ENCODE measurements around the gene ZDHHC17. TPM values are rescaled to one million over a fixed set of nuclear protein-coding genes. Genes with fewer than 3 reads are reported as not detected.

The ZDHHC17 gene
- total RNA-seq, 1 donor = 42.0 TPM

- no peak for TF ChIP-seq CTCF (IDR thresholded peaks at IDR 0.05; ENCODE audit: extremely low read depth, low read depth, low read length)
- Histone ChIP-seq H3K9me3 (ENCODE audit: low read depth, low read length) (no peaks in the 10 kb centered on the region), H3K36me3 (ENCODE audit: insufficient read depth, low read length) (no peaks in the 10 kb centered on the region), H4K20me1 (ENCODE audit: insufficient read depth, low read length) (no peaks in the 10 kb centered on the region), H3K4me3 (ENCODE audit: insufficient read depth, low read length) (no peak overlapping the region), H3K4me2 (ENCODE audit: insufficient read depth, low read length) (no peak overlapping the region), H3K27ac (ENCODE audit: low read depth, low read length) (no peak overlapping the region), H3K4me1 (ENCODE audit: insufficient read depth, low read length) (peaks cover 37% of the 10 kb centered on the region), H3K79me2 (ENCODE audit: insufficient read depth, low read length) (no peaks in the 10 kb centered on the region), H3K27me3 (ENCODE audit: insufficient read depth, low read length) (no peaks in the 10 kb centered on the region), H2AFZ (ENCODE audit: low read length) (no peak overlapping the region)
- no peak for DNase-seq (ENCODE audit: insufficient read length, low spot score, missing footprints)
Observed at GRCh38 chr12:76715332-76715731, 48.6 kb upstream of the ZDHHC17 start.

- Histone ChIP-seq H3K36me3 (ENCODE audit: insufficient read depth, low read length) (no peaks in the 10 kb centered on the region), H3K79me2 (ENCODE audit: insufficient read depth, low read length) (no peaks in the 10 kb centered on the region), H3K4me2 (ENCODE audit: insufficient read depth, low read length) (peak overlapping the region; percentile 38), H4K20me1 (ENCODE audit: insufficient read depth, low read length) (no peaks in the 10 kb centered on the region), H3K4me1 (ENCODE audit: insufficient read depth, low read length) (peaks cover 37% of the 10 kb centered on the region), H3K4me3 (ENCODE audit: insufficient read depth, low read length) (no peak overlapping the region), H2AFZ (ENCODE audit: low read length) (peak overlapping the region; percentile 74), H3K27ac (ENCODE audit: low read depth, low read length) (peak overlapping the region; percentile 46), H3K9me3 (ENCODE audit: low read depth, low read length) (no peaks in the 10 kb centered on the region), H3K27me3 (ENCODE audit: insufficient read depth, low read length) (no peaks in the 10 kb centered on the region)
- no peak for DNase-seq (ENCODE audit: insufficient read length, low spot score, missing footprints)
- no peak for TF ChIP-seq CTCF (IDR thresholded peaks at IDR 0.05; ENCODE audit: extremely low read depth, low read depth, low read length)
Observed at GRCh38 chr12:76717314-76717713, 46.6 kb upstream of the ZDHHC17 start.

- H3K27me3 ChIP-seq (ENCODE audit: insufficient read depth, low read length) = no peaks in the 10 kb centered on the region
- H3K36me3 ChIP-seq (ENCODE audit: insufficient read depth, low read length) = no peaks in the 10 kb centered on the region
- peak overlapping the region; percentile 12 for H3K4me2 ChIP-seq (ENCODE audit: insufficient read depth, low read length)
- TF ChIP-seq CTCF (IDR thresholded peaks at IDR 0.05; ENCODE audit: extremely low read depth, low read depth, low read length) = no peak
- peaks cover 37% of the 10 kb centered on the region for H3K4me1 ChIP-seq (ENCODE audit: insufficient read depth, low read length)
- H2AFZ ChIP-seq (ENCODE audit: low read length) = peak overlapping the region; percentile 12
- peak overlapping the region; percentile 86 for H3K27ac ChIP-seq (ENCODE audit: low read depth, low read length)
- H3K79me2 ChIP-seq (ENCODE audit: insufficient read depth, low read length) = no peaks in the 10 kb centered on the region
- no peaks in the 10 kb centered on the region for H4K20me1 ChIP-seq (ENCODE audit: insufficient read depth, low read length)
- no peak overlapping the region for H3K4me3 ChIP-seq (ENCODE audit: insufficient read depth, low read length)
- DNase-seq (ENCODE audit: insufficient read length, low spot score, missing footprints) = no peak
- no peaks in the 10 kb centered on the region for H3K9me3 ChIP-seq (ENCODE audit: low read depth, low read length)
Observed at GRCh38 chr12:76719171-76720041, 44.5 kb upstream of the ZDHHC17 start.

GRCh38 chr12:76720068-76720467 is 43.8 kb upstream of the ZDHHC17 start:
- H3K79me2 ChIP-seq (ENCODE audit: insufficient read depth, low read length) = no peaks in the 10 kb centered on the region
- DNase-seq (ENCODE audit: insufficient read length, low spot score, missing footprints) = no peak
- H3K4me2 ChIP-seq (ENCODE audit: insufficient read depth, low read length) = peak overlapping the region; percentile 12
- H3K9me3 ChIP-seq (ENCODE audit: low read depth, low read length) = no peaks in the 10 kb centered on the region
- H3K27me3 ChIP-seq (ENCODE audit: insufficient read depth, low read length) = no peaks in the 10 kb centered on the region
- no peaks in the 10 kb centered on the region for H4K20me1 ChIP-seq (ENCODE audit: insufficient read depth, low read length)
- TF ChIP-seq CTCF (IDR thresholded peaks at IDR 0.05; ENCODE audit: extremely low read depth, low read depth, low read length) = no peak
- H3K36me3 ChIP-seq (ENCODE audit: insufficient read depth, low read length) = no peaks in the 10 kb centered on the region
- peaks cover 37% of the 10 kb centered on the region for H3K4me1 ChIP-seq (ENCODE audit: insufficient read depth, low read length)
- H3K27ac ChIP-seq (ENCODE audit: low read depth, low read length) = peak overlapping the region; percentile 86
- no peak overlapping the region for H2AFZ ChIP-seq (ENCODE audit: low read length)
- no peak overlapping the region for H3K4me3 ChIP-seq (ENCODE audit: insufficient read depth, low read length)
